NCI-H187 treated with DMSO at 0.1 percent for 48 hours (cell line): ENCODE data around the gene PUM1.
A peak's percentile ranks its signal among the peaks of the same experiment; 100 is the strongest.

Experiments used
- DNase-seq: peaks from one replicate; lab custom pipeline; 2025; lab: John Stamatoyannopoulos, UW

The PUM1 gene

DNA sequence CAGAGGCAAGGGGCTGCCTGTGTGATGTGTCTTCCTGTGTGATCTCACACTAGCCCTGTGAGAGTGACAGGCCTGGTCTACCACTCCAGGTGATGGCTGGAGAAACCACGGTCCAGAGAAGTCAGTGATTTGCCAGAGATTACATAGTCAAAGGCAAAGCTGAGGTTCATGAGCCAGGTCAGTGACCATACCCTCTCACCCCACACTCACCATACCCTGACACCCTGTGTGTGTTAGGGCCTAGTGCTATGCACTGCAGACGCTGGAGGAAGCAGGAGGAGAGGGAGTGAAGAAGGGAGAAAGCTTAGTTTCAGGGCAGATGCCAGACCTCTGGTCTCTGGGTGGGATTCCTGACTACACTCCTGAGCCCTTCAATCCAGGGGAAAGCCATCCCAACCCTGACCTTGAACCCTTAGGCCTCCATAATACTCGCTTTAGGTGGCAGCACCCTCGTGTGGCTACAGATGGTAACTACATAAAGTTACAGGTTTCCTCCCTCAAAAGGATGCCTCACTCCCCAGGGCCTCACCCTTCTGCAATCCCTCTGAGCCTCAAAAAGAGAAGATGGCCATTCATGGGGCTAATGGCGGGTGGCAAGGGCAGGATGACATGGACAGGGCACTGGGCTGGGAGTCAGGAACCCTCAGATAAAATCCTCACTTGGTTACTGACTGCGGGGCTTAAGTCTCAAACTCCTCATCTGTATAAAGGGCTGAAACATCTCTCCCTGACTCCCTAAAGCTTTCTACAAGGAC, 136.2 kb downstream of the PUM1 start:
- DNase-seq: no peak

DNA sequence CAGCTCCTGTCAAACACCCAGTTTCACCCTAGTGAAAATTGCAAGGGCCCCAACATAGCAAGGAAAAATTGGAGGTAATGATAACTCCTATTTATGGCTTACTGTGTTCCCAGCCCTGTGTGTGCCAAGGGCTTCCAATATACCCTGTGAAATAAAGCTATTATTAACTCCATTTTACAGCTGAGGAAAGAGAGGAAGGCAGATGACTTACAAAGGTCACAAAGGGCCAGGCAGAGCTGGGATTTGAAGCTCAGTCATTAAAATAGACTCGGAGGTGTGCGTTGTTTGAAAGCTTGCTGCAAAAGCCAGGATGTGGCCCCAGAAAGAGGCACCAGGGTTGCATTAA, 136.8 kb downstream of the PUM1 start:
- no peak for DNase-seq

DNA sequence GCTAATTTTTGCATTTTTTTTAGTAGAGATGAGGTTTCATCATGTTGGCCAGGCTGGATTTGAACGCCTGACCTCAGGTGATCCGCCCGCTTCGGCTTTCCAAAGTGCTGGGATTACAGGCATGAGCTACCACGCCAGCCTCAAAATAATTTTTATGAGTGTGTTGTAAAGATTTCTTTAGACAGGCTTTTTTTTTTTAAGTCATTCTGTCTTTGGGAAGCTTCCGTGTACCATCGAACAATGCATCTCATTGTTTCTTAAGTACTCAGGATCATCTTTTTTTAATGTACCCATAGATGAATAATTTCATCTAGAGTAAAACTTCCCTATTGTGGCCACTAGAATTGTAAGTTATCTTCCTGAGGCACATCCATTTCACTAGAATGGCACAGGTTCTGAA, 137.3 kb downstream of the PUM1 start:
- no peak for DNase-seq

DNA sequence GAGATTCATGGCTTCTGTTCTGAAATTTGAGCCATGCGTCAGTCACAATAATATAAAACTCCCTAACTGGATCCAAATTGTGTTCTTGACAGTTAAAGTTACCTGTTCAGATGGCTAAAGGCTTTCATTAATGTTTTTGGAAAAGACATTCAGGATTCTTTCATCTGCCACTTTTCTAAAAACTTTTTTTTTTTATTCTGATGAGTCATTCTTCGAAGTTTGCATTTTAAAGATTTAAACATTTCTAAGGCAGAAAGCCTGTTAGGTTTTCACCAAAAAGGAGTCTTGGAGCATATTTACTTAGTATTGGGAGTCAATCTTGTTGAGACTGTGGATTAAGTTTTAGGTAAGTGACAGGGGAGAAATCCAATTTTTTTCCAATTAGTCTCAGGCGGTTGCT, 138.1 kb downstream of the PUM1 start:
- no peak for DNase-seq

DNA sequence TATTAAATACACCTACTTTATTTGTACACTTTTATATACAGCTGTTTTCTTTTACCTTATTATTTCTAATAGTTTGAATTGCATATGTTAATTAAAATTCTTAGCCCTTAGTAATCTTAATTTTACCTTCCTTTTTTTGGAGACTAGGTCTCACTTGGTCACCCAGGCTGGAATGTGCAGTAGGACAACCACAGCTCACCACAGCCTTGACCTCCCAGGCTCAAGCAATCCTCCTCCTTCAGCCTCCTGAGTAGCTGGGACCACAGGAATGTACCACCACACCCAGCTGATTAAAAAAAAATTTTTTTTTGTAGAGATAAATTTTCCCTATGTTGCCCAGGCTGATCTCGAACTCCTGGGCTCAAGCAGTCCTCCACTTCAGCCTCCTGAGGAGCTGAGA, 141.9 kb downstream of the PUM1 start:
- DNase-seq: no peak

DNA sequence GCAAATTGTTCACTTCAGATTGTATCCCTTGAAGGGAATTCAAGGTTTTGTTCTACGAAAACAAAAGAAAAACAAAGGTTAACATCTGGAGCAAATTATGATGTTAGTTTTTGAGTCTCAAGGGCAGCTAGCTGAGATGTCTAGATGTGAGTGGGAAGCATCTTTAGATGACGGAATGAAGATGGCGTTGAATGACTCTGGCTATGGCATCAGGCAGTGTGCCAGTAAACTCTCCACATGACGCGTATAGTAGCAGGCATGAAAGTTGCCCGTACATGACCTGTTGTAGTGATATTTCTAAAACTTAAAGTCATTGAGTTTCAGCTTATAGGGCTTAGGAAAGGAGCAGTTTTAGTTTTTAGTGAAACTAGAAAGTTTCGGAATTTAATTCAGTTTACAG, 144.7 kb downstream of the PUM1 start:
- no peak for DNase-seq

DNA sequence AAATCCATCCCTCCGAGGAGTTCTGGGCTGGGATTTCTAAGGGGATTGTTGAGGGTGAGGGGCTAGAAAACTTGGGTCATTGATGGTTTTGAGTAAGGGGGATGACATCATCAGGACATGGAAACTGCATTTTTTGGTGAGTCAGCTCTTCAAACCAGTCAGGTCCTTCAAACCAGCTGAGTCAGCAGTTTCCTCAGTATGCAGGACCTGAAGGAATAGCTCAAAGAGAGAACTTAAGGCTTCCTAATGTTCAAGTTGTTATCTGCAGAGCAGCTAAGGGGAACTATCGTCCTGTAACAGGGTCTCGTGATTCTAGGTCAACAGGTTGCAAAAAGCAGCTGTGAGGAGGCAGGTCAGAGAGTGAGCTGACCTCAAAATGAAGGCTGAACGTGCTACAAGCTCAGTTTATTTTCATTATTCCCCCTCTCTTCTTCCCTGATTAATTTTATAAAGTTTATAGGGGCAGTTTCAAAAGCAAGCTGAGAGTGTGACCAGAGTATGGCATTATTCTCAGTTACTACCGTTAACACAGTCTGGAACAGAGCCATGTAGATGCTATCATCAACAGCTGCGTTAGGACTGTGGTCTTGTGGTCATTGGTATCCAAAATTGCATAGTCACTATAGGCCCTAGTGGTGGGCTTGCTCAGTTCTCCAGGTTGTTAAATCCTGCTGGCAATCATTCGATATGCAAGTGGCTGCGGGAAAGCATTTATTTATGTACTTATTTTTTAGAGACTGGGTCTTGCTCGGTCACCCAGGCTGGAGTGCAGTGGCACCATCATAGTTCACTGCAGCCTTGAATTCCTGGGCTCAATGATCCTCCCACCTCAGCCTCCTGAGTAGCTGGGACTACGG, 146.3 kb downstream of the PUM1 start:
- no peak for DNase-seq

DNA sequence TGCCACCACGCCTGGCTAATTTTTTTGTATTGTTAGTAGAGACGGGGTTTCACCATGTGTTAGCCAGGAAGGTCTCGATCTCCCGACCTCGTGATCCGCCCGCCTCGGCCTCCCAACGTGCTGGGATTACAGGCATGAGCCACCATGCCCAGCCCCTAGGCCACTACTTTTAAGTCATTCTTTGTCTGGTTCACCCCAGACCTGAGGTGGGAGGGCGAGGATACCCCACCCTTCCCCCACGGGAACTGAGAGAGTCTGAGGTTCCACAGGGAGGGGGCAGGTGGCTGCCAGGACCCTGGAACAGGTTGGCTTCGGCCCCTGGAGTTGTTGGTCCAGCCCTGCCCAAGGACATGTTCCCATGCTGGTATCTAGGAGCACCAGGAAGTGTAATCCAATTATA, 149.2 kb downstream of the PUM1 start:
- DNase-seq: no peak

DNA sequence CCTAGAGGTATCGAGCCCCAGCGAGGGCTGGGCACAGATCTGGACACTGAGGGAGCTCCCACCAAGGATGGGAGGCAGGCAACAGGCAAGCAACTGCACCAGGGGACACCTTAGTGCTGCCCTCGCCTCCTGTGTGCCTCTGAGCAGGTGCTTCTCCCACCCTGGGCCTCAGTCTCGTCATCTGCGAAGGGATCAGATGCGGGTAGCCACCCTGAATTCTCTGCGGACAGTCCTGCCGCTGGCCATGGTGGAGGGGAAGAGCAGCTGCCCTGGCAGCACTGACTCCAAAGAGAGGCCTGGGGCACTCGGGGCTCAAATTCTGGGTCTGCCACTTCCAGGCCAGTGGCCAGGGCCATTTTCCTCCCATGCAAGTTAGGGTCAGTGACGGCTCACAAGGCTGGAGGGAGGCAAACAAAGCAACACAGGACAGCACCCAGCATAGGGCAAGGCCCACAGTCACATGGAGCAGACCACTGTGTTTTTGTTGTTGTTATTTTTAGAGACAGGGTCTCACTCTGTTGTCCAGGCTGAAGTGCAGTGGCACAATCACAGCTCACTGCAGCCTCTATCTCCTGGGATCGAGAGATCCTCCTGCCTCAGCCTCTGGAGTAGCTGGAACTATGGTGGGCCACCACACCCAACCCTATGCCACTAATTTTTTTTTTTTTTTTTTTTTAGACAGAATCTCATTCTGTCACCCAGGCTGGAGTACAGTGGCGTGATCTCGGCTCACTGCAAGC, 149.9 kb downstream of the PUM1 start:
- no peak for DNase-seq

DNA sequence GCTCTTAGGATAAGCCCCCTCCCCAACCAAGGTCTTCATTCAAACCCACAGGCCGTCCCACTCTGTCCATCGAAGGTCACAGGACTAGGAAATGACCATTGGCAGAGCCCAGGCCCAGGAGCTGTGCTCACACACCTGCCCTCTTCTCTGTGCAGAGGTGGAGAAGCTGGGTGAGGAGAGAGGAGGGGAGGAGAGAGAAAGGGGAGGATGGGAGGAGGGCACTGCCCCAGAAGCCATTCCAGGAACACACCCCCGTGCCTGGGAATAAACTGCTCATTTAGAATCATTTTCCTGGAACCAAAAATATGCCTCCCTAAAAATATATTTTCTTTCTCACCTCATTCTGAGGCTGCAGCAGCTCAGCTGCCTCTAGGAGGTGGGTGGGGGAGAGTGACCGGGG, 150.6 kb downstream of the PUM1 start:
- no peak for DNase-seq

DNA sequence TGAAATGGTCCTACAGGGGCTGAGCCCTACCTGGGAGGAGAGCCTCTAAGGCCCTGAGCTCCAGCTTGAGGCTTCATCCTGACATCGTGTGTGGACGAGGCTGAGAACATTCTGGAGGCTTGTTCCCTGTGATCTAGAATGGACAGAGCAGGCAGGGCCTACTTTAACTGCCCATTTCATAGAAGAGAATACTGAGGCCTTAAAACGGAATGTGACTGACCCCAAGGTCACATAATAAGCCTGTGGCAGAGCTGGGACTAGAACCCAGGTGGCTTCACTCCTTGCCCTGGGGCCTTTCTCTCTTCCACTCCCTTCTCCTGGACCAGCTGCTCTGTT, 151.0 kb downstream of the PUM1 start:
- DNase-seq: no peak

DNA sequence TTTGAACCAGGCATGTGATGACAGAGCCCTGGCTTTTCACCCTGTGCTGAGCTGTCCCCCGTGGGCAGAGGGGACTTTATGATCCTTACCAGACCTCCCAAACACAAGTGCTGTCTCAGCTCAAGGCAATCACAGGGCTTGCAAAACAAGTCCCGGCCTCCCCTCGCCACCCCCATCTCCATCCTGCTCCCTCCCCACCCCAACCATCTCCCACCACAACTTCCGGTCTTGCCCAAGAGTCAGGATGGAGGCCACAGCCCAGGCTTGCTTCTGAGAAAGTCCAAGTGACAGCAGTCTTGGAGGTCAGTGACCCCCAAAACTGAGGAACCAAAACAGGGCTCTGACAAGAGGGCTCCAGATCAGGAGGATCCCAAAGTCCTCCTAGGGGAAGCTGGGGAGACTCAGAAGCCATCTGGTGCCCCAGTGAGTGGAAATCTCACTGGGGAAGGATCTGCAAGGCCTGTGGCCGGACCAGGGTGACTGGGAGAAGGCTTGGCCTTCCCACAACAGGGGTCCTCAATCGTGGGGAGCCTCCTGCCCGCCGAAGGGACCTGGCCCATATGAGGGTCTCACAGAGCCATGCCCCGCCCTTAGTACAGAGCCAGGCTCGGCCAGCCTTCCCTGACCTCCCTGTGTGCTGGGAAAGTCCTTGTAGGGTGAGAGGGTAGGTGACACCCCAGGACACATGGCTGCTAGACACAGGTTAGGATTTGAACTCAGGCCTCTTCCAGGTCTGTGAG, 152.4 kb downstream of the PUM1 start:
- DNase-seq: no peak

DNA sequence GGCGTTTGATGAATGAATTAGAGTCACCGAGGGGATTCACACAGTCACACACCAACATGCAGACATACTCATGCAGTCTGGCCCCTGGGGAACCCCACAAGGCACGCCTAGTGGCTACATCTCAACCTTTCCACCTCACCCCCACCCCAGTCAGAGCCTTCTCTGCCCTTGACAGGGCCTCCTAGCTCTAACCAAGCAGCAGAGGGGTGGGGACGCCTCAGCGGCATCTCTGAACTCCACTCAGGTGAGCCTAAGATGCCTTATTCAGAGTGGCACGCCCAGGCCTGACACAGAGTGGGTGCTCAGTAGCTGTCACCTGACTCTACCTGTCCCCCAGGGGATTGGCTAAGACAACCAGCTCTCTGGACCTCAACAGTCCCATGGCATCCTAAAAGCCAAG, 153.3 kb downstream of the PUM1 start:
- no peak for DNase-seq

DNA sequence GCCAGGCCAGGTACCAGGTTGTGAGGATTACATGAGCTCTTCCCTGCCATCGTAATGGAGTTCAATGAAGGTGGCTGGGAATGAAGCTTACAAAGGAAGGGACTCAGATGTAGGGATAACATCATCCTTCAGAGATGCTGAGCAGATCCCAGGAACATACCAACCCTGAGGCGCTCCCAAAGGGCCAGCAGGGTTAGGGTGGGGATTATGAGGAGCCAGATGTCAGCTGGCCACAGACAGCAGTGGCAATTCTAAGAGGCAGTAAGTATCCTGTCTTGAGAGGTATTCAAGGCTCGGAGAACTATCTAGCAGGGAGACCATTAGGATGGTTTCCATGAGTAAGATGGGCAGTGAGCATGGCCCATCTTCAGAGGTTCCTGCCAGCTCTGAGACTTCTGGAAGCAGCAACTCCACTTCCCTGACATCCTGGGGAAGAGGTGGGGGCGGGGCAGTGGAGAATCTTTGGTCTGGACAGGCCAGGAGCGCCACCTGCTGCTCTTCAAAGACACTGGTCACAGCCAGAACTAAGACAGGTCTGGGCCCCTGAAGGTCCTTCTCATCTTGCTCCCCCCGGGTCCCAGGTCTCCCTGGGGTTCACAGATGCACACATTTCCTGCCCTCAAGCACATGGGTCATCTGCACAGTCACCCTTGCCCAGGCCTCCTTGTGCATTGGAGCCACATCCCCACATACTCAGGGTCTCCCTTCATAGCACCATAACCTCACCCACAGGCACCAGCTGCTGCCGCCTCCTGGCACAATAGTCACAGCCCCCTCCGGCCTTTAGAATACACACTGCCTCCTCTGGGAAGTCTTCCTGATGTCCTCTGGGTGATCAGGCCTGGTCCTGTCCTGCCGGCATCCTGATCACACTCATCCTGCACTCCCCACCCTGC, 154.2 kb downstream of the PUM1 start:
- DNase-seq: peak; percentile 39

DNA sequence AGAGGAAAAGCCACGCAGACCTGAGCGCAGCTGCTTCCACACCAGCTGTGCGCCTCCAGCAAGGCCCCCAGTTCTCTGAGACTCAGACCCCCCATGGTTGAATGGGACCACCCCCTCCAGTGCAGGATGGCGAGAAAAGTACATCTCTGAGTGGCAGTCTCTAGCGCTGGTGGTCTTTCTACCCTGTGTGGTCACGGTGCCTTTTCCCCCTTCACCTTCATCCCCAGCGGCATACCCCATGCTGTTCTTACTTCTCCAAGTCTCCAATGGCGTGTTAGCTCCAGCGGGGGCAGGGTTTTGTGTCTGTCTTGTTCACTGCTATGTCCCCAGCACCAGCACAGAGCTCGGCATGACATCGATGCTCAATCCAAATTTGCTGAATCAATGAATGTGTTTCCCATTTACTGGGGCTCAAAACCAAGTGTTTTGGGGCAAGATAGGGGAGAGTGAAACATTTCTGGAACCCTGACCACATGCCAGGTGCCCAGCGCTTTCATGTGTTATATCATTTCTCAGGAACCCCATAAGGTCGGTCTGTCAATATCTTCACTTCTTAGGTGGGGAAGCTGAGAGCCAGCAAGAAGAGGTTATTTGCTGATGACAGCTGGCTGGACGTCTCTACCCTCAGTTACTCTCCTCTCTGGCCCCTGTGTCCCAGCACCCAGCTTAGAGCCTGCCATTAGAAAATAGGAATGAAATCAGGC, 156.0 kb downstream of the PUM1 start:
- no peak for DNase-seq

DNA sequence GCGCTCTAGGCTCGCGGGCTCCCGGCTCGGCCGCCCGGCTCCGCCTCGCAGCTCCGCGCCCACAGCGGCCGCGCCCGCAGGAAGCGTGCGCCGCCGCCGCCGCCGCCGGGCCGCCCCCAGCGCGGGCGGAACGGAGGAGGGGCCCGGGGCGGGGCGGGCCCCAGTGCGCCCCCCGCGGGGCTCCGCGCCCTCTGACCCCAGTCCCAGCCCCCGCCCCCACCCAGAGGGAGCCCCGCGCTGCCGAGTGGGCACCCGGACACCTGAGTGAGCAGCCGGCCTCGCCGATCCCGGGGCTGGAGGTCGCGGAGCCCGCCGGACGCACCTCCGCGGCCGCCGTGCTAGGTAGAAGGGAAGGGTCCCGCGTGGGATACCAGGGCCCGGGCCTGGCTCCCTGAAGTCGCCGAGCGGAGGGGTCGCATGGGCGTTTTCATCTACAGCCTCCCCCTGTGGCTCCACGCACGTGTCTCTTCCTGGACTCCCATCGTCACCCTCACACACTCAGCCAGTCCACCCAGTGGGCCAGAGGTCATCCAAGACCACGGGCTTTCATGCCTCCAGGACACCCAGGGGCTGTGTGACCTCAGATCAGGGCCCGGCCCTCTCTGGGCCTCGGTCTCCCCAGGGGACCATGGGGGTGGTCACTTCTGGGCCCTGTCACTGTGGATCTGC, 156.7 kb downstream of the PUM1 start, which contains the start of gene SDC3:
TSS of gene SDC3 (minus strand) at position 63 of the 669 bp plus-strand sequence. CDS start 172 bp downstream, outside the sequence.
- no peak for DNase-seq

DNA sequence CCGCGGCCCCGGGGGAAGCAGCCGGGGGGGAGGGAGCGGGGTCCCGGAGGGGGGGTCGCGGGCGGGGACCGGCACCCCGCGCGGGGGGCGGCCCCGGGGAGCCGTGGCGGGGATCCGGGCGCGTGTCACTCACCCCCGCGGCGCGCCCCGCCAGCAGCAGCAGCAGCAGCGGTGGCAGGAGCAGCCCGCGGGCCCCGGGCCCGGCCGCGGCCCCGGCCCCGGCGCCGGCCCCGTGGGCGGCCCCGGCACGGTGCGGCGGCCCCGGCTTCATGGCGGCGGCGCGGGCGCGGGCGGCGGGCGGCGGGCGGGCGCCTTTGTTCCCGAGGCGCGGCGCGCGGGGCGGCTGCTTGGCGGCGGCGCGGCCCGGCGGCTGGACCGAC, 157.2 kb downstream of the PUM1 start:
- no peak for DNase-seq

DNA sequence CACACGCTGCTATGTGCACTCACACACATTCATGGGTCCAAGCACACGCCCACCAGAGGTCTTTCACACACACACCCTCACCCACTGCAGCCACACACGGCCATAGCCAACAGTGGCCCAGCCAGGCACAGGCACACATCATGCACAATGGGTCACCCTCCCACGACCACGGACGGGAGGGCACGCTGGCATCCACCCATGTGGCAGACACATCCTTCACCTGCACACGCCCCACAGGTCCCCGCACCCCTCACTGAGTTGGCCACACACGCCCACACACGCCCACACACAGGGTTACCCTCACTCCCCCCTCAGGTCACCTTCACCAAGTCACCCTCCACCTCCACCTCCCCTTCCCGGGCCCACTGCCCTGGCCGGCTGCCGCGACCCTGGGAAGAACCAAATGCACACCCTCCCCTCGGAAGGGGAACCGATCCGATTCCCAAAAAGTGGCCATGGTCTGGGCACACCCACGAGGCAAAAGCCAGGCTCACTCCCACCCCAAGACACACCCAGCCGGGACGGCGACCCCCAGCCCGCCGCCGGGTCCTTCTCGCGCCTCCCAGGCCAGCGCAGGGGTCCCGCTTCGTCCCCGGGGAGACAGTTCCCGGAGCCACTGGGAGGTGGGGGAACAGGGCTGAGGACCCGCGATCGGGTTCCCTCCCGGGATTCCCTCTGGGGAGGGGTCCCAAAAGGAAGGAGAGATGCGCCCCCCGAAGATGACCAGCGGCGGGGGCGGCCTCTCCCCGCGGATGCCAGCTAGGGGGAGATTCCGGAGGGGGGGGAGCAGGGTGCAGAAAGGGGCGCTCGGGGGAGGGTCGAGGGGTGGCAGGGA, 157.8 kb downstream of the PUM1 start:
- no peak for DNase-seq
